ENCODE measurements around the gene LILRA5.
"Not testable (repeated sequence)": the region's sequence is repeated elsewhere in the genome, so short reads cannot be mapped to it uniquely, and the experiment has no call there.

Gene LILRA5

GRCh38 chr19:54277111-54277615, 35.8 kb downstream of the LILRA5 start:
- not testable (repeated sequence) for DNase-seq (ENCODE audit: extremely low read depth in 1 of 2, low read depth in 1 of 2)

DNA sequence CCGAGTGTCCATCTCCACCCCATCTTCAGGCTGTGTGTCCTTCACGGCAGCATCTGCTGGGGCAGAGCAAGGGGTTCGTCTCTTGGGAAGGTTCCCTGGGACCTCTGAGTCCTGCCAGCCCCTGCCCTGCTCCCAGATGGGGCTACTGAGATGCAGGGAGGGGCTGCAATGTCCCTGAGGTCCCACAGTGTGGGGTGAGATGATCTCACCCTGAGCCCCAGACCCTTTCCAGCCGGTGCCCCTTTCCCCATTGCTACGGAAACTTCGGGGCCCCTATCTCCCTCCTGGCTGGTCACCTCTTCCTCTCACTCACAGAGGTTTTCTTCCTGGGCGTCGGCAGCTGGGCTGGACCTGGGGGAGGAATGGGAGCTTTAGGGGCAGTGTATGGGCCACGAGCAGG, 37.0 kb downstream of the LILRA5 start:
- DNase-seq (ENCODE audit: extremely low read depth in 1 of 2, low read depth in 1 of 2) = no peak

- DNase-seq (ENCODE audit: extremely low read depth in 1 of 2, low read depth in 1 of 2) = not testable (repeated sequence)
These were observed 38.5 kb downstream of the LILRA5 start for GRCh38 chr19:54274516-54274915.

- no peak for DNase-seq (ENCODE audit: extremely low read depth in 1 of 2, low read depth in 1 of 2)
These were observed 39.1 kb downstream of the LILRA5 start for GRCh38 chr19:54273821-54274220.

- DNase-seq (ENCODE audit: extremely low read depth in 1 of 2, low read depth in 1 of 2) = not testable (repeated sequence)
These were observed 40.8 kb downstream of the LILRA5 start for GRCh38 chr19:54272181-54272580.

- DNase-seq (ENCODE audit: extremely low read depth in 1 of 2, low read depth in 1 of 2) = not testable (repeated sequence)
These were observed 41.4 kb downstream of the LILRA5 start for GRCh38 chr19:54271587-54271986.

DNA sequence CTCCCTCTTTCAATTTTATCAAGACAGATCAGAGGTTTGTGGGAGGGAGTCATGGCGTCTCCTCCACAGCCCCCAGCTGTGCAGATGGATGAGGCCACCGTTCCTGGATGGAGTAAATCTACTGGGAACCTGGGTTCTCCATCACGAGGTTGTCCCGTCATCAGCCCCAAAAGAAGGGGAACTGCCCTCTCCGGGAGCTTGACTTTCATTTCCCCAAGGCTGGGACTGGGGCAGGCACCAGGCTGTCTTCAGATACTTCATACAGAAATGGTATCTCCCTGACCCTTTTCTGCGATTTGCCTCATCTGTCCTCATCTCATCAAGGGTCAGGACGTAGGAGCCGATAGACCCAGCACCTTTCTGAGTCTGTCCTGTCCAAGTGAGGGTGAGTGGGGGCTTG, 41.9 kb downstream of the LILRA5 start:
- DNase-seq (ENCODE audit: extremely low read depth in 1 of 2, low read depth in 1 of 2) = no peak

DNA sequence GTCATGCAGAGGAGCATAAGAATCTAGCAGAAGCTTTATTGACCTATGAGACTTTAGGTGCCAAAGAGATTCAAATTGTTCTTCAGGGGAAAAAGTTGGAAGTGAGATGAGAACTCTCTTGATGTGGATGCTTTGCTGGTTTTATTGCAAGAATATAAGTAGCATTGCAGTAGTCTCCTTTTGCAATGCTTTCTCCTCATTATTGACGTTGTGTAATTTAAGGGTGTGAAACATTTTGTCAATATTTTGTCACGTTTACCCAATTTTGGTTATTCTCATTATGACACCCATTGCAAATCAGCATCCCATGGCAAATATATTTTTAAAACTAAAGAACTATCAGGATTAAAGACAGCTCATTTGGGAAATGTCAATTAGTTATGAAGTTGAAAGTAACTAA, 44.0 kb downstream of the LILRA5 start:
- DNase-seq (ENCODE audit: extremely low read depth in 1 of 2, low read depth in 1 of 2) = no peak

DNA sequence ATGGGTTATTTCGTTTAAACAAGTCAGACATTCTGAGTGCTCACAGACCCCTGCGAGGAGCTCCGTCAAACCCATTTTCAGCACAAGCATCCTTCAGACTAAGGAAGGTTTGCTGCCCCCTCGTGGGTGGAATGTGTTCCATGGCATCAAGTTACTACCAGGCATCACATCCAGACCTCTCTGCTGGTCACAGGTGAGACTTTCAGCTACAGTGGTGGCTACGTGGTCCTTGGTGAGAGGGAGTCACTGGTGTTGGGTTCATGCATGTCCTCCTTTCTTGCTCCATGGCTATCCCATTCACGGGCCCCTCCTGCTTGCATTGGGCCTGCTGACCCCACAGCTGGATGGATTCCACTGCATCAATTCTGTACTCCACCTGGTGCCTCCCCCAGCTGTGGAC, 46.8 kb downstream of the LILRA5 start:
- DNase-seq (ENCODE audit: extremely low read depth in 1 of 2, low read depth in 1 of 2) = peak; percentile 28 to 64

- DNase-seq (ENCODE audit: extremely low read depth in 1 of 2, low read depth in 1 of 2) = no peak
These were observed 50.5 kb downstream of the LILRA5 start for GRCh38 chr19:54262470-54262869.

GRCh38 chr19:54262066-54262465, 50.9 kb downstream of the LILRA5 start:
- DNase-seq (ENCODE audit: extremely low read depth in 1 of 2, low read depth in 1 of 2) = no peak

DNA sequence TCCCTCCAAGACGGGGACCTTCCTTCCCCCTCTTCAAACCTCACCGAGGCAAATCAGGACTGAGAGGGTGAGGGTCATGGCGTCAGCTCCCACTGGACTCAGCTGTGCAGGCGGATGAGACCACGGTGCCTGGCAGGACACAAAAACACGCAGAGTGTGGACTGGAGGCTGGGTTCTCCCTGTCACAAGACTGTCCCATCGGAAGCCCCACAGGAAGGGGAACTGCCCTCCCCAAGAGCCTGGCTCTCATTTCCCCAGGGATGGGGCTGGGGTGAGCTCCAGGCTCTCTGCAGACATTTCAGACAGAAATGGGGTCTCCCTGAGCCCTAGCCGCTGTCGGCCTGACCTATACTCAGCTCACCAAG, 55.9 kb downstream of the LILRA5 start, which contains the start of gene LILRB5:
LILRB5 (minus strand) TSS at position 158 of the 365 bp plus-strand sequence; CDS start at position 78, 80 bp downstream.
- no peak for DNase-seq (ENCODE audit: extremely low read depth in 1 of 2, low read depth in 1 of 2)
